ENCODE measurements around the gene TOX3.

The TOX3 gene

DNA sequence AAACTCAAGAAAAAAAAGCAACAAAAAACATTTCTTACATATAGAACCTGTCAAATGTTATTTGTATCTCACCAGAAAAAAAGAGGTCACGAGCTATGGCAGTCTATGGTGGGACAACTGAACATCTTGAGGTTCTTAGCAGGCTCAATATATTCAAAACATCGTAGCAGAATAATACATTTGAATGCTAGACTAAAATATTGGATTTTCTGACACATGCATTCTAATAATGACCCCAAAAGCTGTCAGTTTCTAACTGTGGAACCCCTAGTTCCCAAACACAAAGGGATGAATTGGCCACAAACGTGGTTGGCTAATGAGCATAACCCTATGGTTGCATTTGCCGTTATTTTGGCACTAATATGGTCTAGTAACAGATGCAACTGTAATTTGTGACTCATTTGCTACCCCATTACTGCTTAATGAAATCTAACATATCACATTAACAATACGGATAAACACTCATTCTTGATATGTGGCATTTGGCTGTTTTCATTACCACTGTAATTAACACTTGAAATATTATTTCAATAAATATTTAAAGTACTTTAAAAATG, 81.2 kb downstream of the TOX3 start:
- no peak overlapping the region for H3K4me3 ChIP-seq (ENCODE audit: control insufficient read depth, low read depth, low read length)
- no peak for DNase-seq (ENCODE audit: low read depth)
- TF ChIP-seq, protein P1, sequence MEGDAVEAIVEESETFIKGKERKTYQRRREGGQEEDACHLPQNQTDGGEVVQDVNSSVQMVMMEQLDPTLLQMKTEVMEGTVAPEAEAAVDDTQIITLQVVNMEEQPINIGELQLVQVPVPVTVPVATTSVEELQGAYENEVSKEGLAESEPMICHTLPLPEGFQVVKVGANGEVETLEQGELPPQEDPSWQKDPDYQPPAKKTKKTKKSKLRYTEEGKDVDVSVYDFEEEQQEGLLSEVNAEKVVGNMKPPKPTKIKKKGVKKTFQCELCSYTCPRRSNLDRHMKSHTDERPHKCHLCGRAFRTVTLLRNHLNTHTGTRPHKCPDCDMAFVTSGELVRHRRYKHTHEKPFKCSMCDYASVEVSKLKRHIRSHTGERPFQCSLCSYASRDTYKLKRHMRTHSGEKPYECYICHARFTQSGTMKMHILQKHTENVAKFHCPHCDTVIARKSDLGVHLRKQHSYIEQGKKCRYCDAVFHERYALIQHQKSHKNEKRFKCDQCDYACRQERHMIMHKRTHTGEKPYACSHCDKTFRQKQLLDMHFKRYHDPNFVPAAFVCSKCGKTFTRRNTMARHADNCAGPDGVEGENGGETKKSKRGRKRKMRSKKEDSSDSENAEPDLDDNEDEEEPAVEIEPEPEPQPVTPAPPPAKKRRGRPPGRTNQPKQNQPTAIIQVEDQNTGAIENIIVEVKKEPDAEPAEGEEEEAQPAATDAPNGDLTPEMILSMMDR (IDR thresholded peaks at IDR 0.05; ENCODE audit: control insufficient read depth, insufficient read depth, low read depth, low read length, missing control alignments), result no peak

DNA sequence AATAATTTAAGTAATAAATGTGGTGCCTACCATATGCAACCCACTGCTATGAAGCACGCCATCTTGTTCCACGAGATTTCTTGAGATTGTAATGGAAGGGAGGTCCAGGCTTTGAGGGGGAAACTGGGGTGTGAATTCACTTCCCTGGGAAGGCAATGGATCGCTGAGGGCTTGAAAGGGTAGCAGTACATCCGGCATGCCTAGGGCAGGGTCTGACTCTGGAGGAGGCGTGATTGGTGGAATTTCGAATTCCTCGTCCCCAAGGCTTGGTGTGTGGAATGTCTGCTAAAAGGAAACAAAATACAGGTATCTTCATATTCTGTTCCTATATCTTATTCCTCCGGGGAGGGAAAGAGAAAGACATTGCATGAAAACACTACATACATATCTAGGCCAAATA, 83.0 kb downstream of the TOX3 start:
- TF ChIP-seq, protein P1 (IDR thresholded peaks at IDR 0.05; ENCODE audit: control insufficient read depth, insufficient read depth, low read depth, low read length, missing control alignments), result no peak
- DNase-seq (ENCODE audit: low read depth), result no peak
- no peak overlapping the region for H3K4me3 ChIP-seq (ENCODE audit: control insufficient read depth, low read depth, low read length)

DNA sequence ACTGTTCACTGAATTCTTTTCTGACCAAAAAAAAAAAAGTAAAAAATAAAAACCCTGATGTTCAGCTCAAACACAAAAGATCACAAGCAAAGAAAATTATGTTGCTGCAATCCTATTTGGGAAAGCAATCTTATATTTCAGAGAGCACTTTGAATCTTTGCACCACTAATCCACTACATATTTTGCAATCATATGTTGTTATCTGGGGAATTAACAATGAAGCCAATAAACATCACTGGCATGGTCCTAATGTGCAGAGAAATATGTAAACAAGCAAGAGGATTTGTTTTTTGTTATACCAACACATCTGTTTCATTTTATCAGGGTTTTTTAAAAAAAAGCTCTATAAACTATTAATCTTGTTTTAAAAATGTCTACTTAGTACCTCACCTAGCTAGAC, 84.1 kb downstream of the TOX3 start:
- DNase-seq (ENCODE audit: low read depth), result no peak
- TF ChIP-seq, protein P1 (IDR thresholded peaks at IDR 0.05; ENCODE audit: control insufficient read depth, insufficient read depth, low read depth, low read length, missing control alignments), result no peak
- H3K4me3 ChIP-seq (ENCODE audit: control insufficient read depth, low read depth, low read length), result no peak overlapping the region

- TF ChIP-seq, protein P1 (IDR thresholded peaks at IDR 0.05; ENCODE audit: control insufficient read depth, insufficient read depth, low read depth, low read length, missing control alignments), result no peak
- no peak overlapping the region for H3K4me3 ChIP-seq (ENCODE audit: control insufficient read depth, low read depth, low read length)
- DNase-seq (ENCODE audit: low read depth), result no peak
Measured at GRCh38 chr16:52460639-52461178, 86.2 kb downstream of the TOX3 start.

DNA sequence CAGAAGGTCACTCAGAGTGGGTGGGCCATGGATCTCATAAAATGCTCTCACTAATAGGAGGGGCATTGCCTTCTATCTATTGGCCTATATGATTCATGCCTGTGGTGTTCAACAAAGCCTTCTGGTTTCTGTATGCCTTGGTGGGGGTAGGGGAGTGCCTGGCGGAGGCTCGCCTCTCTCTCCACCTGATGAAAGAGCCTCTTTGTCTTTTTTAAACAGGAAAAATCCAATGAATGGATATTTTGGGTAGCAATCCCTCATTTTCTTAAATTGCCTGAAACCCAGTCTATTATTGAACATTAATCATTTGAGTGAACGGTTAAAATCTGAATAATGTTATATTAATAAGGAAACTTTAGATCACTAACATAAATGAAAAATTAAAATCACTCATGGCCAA, 90.6 kb downstream of the TOX3 start:
- TF ChIP-seq, protein P1 (IDR thresholded peaks at IDR 0.05; ENCODE audit: control insufficient read depth, insufficient read depth, low read depth, low read length, missing control alignments), result no peak
- no peak overlapping the region for H3K4me3 ChIP-seq (ENCODE audit: control insufficient read depth, low read depth, low read length)
- no peak for DNase-seq (ENCODE audit: low read depth)

GRCh38 chr16:52455549-52456277, 91.2 kb downstream of the TOX3 start:
- no peak for DNase-seq (ENCODE audit: low read depth)
- no peak overlapping the region for H3K4me3 ChIP-seq (ENCODE audit: control insufficient read depth, low read depth, low read length)
- TF ChIP-seq, protein P1 (IDR thresholded peaks at IDR 0.05; ENCODE audit: control insufficient read depth, insufficient read depth, low read depth, low read length, missing control alignments), result no peak

Data from AG09309 (cell line).